ENCODE measurements around the gene NDUFB2. TPM values are rescaled to one million over a fixed set of nuclear protein-coding genes. Genes with fewer than 3 reads are reported as not detected.

NDUFB2 gene
- total and polyA plus RNA-seq, 9 of the 15 experiments (the other 6 are each of a cell fraction or from before 2014, with no cell fraction given) = 220 to 2,075 (median 320) TPM

GRCh38 chr7:140696680-140697446, at the start of gene NDUFB2 (continued):
- peak; percentile 20; the same call in 1 of the 2 replicates for TF ChIP-seq RBM14 (IDR thresholded peaks at IDR 0.05; ENCODE audit: borderline replicate concordance, insufficient read depth, low read depth, low read length)
- TF ChIP-seq ATF7 (IDR thresholded peaks at IDR 0.05) = peak; percentile 96
- TF ChIP-seq ZNF76 (CRISPR knock-in tag; IDR thresholded peaks at IDR 0.05; ENCODE audit: borderline replicate concordance) = peak; percentile 77; the same call in 1 of the 2 replicates
- TF ChIP-seq TAF7 (tag; IDR thresholded peaks at IDR 0.05) = no peak
- peak; percentile 96 for TF ChIP-seq CTBP1 (IDR thresholded peaks at IDR 0.05; ENCODE audit: borderline replicate concordance)
- no peak for TF ChIP-seq ID3 (CRISPR knock-in tag; IDR thresholded peaks at IDR 0.05)
- peak; percentile 82; the same call in 1 of the 2 replicates for TF ChIP-seq ID3 (tag; IDR thresholded peaks at IDR 0.05)
- TF ChIP-seq ATF6 (CRISPR knock-in tag; IDR thresholded peaks at IDR 0.05) = peak; percentile 96
- no peak; the same call in 1 of the 2 replicates for TF ChIP-seq JUND (IDR thresholded peaks at IDR 0.05; ENCODE audit: borderline replicate concordance, low read depth, low read length)
- no peak for TF ChIP-seq JUND (tag; IDR thresholded peaks at IDR 0.05; ENCODE audit: borderline replicate concordance, low read depth, low read length)
- TF ChIP-seq NCOA6 (IDR thresholded peaks at IDR 0.05) = peak; percentile 99
- peak; percentile 59 for TF ChIP-seq VEZF1 (CRISPR knock-in tag; IDR thresholded peaks at IDR 0.05)
- TF ChIP-seq ETV5 (CRISPR knock-in tag; IDR thresholded peaks at IDR 0.05; ENCODE audit: low read depth) = peak; percentile 81
- TF ChIP-seq CBFB (CRISPR knock-in tag; IDR thresholded peaks at IDR 0.05) = peak; percentile 90
- peak; percentile 21; the same call in 1 of the 2 replicates for TF ChIP-seq ZNF316 (IDR thresholded peaks at IDR 0.05)
- peak; percentile 82 for TF ChIP-seq FIP1L1 (IDR thresholded peaks at IDR 0.05; ENCODE audit: low read depth, low read length, poor library complexity, severe bottlenecking)
- 0 out of 2 replicates have a peak, but pooled peaks have one; percentile 92 for TF ChIP-seq ZNF224 (CRISPR knock-in tag; IDR thresholded peaks at IDR 0.05)
- no peak for TF ChIP-seq NFYB (IDR thresholded peaks at IDR 0.05; ENCODE audit: extremely low read depth, insufficient read length)
- peak; percentile 84 for TF ChIP-seq ETV1 (tag; conservative IDR thresholded peaks at IDR 0.05; ENCODE audit: low read depth)
- TF ChIP-seq ZSCAN32 (CRISPR knock-in tag; IDR thresholded peaks at IDR 0.05) = no peak
- TF ChIP-seq PRDM10 (IDR thresholded peaks at IDR 0.05; ENCODE audit: partially characterized antibody) = peak; percentile 27

All from K562 (cell line).